GM23338 (cell line): Measurements from ENCODE around the gene CDH19.

Experiments
- CREB1 ChIP-seq: fragments of 250-450 bp; sonication (Bioruptor Pico); IDR thresholded peaks from 2 replicates; pipeline ENCODE4 v1.5.0; 2020; ENCODE audit warnings: low read depth, mild to moderate bottlenecking, moderate library complexity
- CTCF ChIP-seq, 2 experiments: fragments of 200-600 bp in 1 of 2; sonication (generic) in 1 of 2; conservative IDR thresholded peaks; 2 replicates each; pipeline versions ENCODE4 v1.5.1 to v1.6.1; 2016 to 2017; ENCODE audit warnings: antibody characterized with exemption in 2 of 2, low read depth in 2 of 2, mild to moderate bottlenecking in 2 of 2, moderate library complexity in 1 of 2
- ETS1 ChIP-seq: IDR thresholded peaks from 2 replicates; pipeline ENCODE4 v1.6.1; 2016; ENCODE audit warnings: antibody characterized with exemption
- EZH2 ChIP-seq: fragments of 200-600 bp; sonication (generic); IDR thresholded peaks from one replicate; pipeline ENCODE4 v1.8.0; 2017; ENCODE audit warnings: antibody characterized with exemption, mild to moderate bottlenecking, low read depth; ENCODE audit not compliant: unreplicated experiment
- EZH2phosphoT487 ChIP-seq: fragments of 200-600 bp; sonication (generic); IDR thresholded peaks from one replicate; pipeline ENCODE4 v1.8.1; 2018; ENCODE audit warnings: antibody characterized with exemption; ENCODE audit not compliant: unreplicated experiment
- JUNB ChIP-seq: IDR thresholded peaks from one replicate; pipeline ENCODE4 v1.6.1; 2016; ENCODE audit warnings: antibody characterized with exemption; ENCODE audit not compliant: unreplicated experiment
- POLR2AphosphoS5 ChIP-seq: IDR thresholded peaks from 2 replicates; pipeline ENCODE4 v1.6.1; 2016; ENCODE audit warnings: antibody characterized with exemption, low read depth
- STAT1 ChIP-seq: IDR thresholded peaks from one replicate; pipeline ENCODE4 v1.6.1; 2016; ENCODE audit warnings: antibody characterized with exemption; ENCODE audit not compliant: unreplicated experiment
- ZNF114 ChIP-seq: fragments of 250-450 bp; sonication (Bioruptor Pico); IDR thresholded peaks from 2 replicates; pipeline ENCODE4 v1.5.0; 2020; ENCODE audit warnings: mild to moderate bottlenecking, moderate library complexity
- ZNF331 ChIP-seq: fragments of 250-450 bp; sonication (Bioruptor Pico); IDR thresholded peaks from 2 replicates; pipeline ENCODE4 v1.5.0; 2020; ENCODE audit warnings: low read depth, mild to moderate bottlenecking, moderate library complexity
- ZNF462 ChIP-seq: fragments of 250-450 bp; sonication (Bioruptor Pico); IDR thresholded peaks from 2 replicates; pipeline ENCODE4 v1.5.0; 2020; ENCODE audit warnings: mild to moderate bottlenecking, moderate library complexity
- TF ChIP-seq, protein P1 (sequence below): IDR thresholded peaks from one replicate; pipeline ENCODE4 v1.6.1; 2018; ENCODE audit warnings: antibody characterized with exemption; ENCODE audit not compliant: unreplicated experiment

- no peak for TF ChIP-seq CTCF (conservative IDR thresholded peaks at IDR 0.05; ENCODE audit: low read depth in 2 of 2)
- TF ChIP-seq, protein P1, sequence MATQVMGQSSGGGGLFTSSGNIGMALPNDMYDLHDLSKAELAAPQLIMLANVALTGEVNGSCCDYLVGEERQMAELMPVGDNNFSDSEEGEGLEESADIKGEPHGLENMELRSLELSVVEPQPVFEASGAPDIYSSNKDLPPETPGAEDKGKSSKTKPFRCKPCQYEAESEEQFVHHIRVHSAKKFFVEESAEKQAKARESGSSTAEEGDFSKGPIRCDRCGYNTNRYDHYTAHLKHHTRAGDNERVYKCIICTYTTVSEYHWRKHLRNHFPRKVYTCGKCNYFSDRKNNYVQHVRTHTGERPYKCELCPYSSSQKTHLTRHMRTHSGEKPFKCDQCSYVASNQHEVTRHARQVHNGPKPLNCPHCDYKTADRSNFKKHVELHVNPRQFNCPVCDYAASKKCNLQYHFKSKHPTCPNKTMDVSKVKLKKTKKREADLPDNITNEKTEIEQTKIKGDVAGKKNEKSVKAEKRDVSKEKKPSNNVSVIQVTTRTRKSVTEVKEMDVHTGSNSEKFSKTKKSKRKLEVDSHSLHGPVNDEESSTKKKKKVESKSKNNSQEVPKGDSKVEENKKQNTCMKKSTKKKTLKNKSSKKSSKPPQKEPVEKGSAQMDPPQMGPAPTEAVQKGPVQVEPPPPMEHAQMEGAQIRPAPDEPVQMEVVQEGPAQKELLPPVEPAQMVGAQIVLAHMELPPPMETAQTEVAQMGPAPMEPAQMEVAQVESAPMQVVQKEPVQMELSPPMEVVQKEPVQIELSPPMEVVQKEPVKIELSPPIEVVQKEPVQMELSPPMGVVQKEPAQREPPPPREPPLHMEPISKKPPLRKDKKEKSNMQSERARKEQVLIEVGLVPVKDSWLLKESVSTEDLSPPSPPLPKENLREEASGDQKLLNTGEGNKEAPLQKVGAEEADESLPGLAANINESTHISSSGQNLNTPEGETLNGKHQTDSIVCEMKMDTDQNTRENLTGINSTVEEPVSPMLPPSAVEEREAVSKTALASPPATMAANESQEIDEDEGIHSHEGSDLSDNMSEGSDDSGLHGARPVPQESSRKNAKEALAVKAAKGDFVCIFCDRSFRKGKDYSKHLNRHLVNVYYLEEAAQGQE, result no peak
- no peak for TF ChIP-seq EZH2
- no peak for TF ChIP-seq EZH2phosphoT487
- no peak for TF ChIP-seq POLR2AphosphoS5
- no peak for TF ChIP-seq ZNF331 (CRISPR knock-in tag)
- TF ChIP-seq ZNF114, result no peak
- TF ChIP-seq STAT1, result no peak
- no peak for TF ChIP-seq ETS1
- no peak for TF ChIP-seq ZNF462 (CRISPR knock-in tag)
- TF ChIP-seq JUNB, result no peak
- no peak for TF ChIP-seq CREB1
Measured at GRCh38 chr18:66630831-66631230, 26.9 kb upstream of the CDH19 start.
